Measurements from ENCODE around the gene IL3RA. TPM values are rescaled to one million over a fixed set of nuclear protein-coding genes. Genes with fewer than 3 reads are reported as not detected.
"Not testable (repeated sequence)": the region's sequence is repeated elsewhere in the genome, so short reads cannot be mapped to it uniquely, and the experiment has no call there.

The IL3RA gene
- total RNA-seq, 1 donor from 2014 or later = 13.3 TPM

DNA sequence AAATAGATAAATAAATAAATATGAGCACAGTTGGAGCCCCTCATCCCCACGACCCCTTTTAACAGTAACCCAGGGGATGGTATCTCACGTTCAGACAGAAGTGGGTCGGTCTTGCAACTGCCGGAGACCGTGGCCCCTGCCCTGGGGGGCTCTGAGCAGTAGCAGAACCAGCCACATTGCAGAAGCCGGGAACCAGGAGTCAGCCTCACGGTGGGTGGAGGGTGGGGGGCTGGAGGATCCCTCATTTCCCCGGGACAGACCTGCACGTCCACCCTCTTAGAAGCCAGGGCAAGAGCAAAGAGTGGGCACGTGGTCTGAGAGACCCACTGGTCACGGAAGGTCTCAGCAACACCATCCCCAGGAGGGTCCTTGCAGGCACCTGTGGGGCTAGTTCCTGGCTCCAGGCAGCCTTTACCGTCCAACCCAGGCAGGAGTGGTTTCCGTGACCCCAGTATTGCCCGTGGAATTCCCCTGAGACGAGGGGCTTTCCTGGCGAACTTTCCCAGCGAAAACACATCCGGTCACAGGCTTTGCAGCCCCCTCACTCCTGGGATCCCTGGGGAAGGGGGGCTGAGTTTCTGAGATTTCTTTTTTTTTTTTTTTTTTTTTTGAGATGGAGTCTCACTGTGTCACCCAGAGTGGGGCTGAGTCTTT, 8.8 kb upstream of the IL3RA start:
- DNase-seq (ENCODE audit: low spot score) = no peak

DNA sequence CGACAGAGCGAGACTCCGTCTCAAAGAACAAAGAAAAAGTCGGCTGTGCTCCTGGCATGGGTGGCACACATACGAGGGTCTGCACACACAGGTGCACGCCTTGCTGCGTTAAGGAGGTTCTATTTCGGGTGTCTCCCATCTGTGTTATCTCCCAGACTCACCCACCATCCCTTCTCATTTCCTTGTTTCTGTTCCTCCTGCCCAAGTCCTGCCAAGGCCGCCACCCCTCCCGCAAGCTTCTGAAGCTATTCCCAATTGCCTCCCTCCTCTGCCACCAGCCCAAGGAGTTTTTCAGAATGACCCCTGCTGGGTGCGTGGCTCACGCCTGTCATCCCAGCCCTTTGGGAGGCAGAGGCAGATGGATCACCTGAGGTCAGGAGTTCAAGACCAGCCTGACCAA, 6.0 kb upstream of the IL3RA start:
- no peak for DNase-seq (ENCODE audit: low spot score)

DNA sequence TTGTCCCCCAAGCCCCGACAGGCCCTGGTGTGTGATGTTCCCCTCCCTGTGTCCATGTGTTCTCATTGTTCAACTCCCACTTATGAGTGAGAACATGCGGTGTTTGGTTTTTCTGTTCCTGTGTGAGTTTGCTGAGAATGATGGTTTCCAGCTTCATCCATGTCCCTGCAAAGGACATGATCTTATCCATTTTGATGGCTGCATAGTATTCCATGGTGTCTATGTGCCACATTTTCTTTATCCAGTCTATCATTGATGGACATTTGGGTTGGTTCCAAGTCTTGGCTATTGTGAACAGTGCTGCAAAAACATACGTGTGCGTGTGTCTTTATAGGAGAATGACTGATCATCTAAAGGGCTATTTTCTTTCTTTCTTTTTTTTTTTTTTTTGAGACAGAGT, 4.2 kb upstream of the IL3RA start:
- not testable (repeated sequence) for DNase-seq (ENCODE audit: low spot score)

DNA sequence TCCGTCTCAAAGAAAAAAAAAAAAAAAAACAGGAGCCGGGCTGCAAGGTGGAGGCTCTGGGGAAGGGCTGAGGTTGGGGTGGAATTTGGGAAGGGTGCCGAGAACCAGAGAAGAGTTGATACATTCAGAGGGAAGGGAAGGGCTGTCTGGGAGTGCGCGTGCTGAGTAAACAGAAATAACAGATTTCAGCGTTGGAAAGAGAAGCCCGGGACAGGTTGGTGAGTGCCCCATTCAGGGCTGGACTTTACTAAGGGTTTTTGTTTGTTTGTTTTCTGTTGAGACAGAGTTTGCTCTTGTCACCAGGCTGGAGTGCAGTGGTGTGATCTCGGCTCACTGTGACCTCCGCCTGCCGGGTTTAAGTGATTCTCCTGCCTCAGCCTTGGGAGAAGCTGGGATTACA, 1.7 kb upstream of the IL3RA start:
- DNase-seq (ENCODE audit: low spot score) = no peak

DNA sequence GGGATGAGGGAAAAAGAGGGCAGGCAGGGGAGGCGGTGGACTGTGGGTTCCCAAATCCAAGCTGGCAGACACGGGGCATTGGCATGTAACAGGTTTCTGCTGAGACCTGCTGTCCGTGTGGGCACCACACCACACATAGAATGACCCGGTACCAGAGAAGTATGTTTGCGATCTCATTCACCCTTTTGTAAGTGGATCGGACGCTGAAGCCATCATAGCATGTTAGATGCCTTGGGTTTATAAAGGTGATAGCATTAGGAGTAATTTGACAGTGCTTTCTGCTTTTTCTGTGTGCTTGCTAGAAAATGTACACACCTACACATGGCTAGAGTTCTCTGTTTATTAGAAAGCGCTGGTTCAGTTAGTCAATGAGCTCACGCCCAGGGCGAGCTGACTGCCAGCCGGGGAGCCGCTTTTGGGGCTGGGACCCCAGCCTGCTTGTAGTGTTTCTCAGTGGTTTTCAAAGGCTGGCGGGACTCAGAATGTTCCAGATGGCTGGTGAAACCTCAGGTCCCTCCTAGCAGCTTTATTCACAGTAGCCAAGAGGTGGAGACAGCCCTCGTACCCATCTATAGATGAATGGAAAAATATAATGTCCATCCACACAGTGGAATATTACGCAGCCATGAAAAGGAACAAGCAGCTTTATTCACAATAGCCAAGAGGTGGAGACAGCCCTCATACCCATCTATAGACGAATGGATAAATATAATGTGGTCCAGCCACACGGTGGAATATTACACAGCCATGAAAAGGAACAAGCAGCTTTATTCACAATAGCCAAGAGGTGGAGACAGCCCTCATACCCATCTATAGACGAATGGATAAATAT, 579 bp downstream of the IL3RA start:
- no peak for DNase-seq (ENCODE audit: low spot score)

DNA sequence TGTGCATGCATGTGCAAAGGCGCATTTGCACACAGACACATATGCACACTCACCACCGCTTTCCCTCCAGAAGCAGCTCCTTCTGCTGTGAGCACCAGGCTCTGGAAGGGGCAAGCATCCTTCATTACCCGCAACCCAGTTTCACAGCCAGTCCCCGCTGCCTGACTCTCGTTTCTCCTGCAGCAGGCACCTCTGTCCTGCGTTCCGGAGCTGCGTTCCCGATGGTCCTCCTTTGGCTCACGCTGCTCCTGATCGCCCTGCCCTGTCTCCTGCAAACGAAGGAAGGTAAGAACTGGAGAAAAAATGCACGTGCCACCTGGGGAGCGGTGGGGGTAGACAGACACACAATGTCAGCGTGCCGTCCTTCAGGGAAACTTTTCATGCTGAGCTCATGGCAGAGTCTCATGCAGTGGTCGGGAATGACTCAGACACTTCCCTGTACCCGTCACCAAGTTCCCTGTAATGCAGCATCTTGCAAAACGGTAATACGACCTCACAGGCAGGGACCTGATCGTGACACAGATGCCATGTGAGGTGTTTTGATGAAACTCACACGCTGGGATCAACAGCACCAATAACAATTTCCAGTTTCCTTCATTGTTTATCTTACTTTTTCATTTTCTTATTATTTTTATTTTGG, 5.1 kb downstream of the IL3RA start:
- DNase-seq (ENCODE audit: low spot score) = no peak

DNA sequence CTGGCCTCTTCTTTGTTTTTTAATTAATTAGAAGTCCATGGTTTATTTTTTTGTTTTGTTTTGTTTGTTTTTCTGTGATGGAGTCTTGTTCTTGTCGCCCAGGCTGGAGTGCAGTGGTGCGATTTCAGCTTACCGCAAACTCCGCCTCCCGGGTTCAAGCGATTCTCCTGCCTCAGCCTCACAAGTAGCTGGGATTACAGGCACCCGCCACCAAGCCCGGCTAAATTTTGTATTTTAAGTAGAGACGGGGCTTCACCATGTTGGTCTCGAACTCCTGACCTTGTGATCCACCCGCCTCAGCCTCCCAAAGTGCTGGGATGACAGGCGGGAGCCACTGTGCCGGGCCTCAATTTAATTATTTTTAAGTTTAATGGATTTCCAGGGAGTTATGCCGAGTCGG, 13.0 kb downstream of the IL3RA start:
- not testable (repeated sequence) for DNase-seq (ENCODE audit: low spot score)

DNA sequence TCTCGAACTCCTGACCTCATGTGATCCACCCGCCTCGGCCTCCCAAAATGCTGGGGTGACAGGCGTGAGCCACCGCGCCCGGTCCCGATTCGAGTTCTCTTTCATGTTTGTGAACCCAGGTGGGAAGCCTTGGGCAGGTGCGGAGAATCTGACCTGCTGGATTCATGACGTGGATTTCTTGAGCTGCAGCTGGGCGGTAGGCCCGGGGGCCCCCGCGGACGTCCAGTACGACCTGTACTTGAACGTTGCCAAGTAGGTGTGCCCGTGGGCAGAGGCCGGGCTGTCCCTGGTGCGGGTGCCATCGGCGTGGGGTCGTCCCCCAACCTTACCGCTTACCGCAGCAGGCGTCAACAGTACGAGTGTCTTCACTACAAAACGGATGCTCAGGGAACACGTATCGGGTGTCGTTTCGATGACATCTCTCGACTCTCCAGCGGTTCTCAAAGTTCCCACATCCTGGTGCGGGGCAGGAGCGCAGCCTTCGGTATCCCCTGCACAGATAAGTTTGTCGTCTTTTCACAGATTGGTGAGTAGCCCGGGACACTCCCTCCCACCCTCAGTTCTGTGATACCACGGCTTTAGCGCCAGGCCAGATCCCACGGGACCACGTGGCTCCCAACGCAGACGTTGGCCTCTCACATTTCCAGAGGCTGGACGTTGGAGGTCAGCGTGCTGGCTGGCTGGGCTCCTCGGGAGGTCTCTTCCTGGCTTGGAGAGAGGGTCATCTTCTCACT, 15.6 kb downstream of the IL3RA start:
- DNase-seq (ENCODE audit: low spot score) = no peak

DNA sequence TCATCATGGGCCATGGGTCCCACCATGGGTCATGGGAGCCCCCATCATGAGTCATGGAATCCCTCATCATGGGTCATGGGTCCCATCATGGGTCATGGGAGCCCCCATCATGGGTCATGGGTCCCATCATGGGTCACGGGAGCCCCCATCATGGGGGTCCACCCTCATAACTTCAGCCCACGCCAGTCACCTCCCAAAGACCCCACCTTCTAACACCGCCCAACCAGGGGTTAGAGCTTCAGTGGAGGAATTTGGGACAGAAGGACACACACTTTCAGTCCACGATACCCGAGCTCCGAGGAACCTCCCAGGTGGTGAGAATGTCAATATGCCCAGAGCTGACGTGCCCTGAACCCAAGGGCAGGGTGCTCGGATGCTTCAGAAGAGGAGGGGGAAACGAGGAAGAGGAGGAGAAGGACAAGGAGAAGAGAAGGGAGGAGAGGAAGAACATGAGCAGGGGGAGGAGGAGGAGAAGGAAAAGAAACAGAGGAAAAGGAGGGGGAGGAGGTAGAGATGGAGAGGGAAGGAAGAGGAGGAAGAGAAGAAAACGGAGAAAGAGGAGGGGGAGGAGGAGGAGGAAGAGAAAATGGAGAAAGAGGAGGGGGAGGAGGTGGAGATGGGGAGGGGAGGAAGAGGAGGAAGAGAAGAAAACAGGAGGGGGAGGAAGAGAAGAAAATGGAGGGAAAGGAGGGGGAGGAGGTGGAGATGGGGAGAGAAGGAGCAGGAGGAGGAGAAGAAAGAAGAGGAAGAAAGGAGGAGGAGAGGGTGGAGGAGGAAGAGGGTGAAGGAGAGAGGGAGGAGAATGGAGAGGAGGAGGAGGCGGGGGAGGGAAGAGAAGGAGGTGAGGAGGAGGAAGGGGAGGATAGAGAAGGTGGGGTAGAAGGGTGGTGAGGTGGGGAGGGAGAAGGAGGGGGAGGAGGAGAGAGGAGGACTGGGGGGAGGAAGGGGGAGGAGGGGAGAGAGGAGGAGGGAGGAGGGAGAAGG, 17.7 kb downstream of the IL3RA start:
- no peak for DNase-seq (ENCODE audit: low spot score)

DNA sequence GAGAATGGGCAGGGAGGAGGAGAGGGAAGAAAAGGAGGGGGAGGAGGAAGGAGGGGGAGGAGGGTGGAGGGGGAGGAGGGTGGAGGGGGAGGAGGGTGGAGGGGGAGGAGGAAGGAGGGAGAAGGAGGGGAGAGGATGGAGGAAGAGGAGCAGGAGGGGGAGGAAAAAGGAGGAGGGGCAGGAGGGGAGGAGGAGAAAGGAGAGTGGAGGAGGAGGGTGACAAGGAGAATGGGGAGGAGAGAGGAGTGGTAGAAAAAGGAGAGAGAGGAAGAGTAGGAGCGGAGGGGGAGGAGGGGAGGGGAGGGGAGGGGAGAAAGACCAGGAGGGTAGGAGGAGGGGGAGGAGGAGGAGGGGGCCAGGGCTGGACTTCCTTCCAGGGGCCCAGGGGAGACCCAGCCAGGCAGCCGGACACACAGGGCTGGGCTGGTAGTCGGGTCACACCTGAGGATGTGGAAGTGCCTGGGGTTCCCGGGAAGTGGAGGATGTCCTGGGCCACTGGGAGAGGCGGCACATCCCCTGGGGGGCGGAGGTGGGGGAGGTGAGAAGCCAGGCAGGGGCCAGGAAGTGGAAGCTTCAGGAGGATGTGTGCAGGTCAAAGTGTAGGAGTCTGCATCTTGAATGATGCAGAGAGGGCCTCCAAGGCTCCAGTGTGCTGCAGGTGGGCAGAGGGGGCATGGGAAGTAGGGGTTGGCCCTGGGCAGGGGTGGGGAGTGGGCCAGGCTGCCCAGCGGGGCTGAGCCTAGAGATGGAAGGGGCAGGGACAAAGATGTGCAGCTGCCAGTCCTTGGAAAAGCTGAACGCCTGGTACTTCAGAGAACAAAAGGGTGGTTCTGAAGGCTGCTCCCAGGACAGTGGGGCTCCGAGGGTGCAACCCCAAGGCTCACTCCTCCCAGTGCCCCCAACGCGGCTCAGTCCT, 18.8 kb downstream of the IL3RA start:
- DNase-seq (ENCODE audit: low spot score) = no peak

DNA sequence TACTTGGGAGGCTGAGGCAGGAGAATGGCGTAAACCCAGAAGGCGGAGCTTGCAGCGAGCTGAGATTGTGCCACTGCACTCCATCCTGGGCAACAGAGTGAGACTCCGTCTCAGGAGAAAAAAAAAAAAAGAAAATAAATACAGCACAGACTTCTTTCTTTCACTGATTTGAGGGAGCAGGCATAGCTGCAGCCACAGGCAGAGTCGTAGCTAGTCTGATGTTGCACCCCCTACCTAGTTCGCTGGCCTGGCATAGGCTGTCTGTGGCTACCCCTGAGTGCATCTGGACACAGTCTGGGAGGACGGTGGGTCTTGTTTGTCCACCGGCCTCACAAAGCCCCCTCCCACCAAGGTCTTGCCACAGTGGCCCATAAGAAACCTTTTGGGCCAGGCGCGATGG, 21.4 kb downstream of the IL3RA start:
- DNase-seq (ENCODE audit: low spot score) = no peak

DNA sequence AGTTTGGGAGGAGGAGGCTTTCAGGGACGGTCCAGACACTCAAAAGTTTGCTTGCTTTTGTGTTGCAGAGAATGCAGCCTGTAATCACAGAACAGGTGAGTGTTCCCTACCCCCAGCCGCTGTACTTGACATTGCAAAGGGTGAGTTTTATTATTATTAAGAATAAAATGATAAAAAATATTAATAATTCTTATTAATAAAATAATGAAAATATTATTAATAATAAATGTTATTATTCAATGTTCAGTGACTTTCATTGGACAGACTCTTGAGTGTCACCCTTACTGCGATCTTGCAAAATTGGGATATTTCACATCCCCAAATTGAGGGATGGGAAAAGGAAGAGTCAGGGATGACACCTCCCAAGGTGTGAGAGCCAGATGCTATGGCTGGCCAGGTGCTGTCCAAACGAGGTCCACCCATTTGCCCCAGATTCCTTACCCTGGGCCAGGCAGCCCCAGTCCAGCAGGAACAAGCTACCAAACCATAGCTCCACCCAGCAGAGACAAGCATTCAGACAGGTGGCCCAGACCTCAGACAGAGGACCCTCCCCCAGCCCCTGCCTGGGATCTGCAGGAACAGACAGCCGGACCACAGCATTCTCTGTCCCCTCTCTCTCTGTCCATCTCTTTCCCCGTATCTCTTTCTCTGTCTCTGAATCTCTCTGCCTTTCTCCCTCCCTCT, 22.4 kb downstream of the IL3RA start:
- DNase-seq (ENCODE audit: low spot score) = no peak

DNA sequence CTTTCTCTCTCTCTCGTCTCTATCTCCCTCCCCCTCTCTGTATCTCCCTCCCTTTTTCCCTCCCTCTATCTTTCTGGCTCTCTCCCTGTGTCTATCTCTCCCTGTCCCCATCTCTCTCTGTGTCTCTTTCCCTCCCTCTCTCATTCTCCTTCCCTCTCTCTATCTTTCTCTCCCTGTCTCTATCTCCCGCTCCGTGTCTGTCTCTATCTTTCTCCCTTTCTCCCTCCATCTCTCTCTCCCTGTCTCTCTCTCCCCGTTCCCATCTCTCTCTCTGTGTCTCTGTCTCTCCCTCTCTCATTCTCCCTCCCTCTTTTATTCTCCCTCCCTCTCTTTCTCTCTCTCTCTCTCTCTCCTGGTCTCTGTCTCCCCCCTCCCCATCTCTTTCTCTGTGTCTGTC, 22.9 kb downstream of the IL3RA start:
- DNase-seq (ENCODE audit: low spot score) = no peak

DNA sequence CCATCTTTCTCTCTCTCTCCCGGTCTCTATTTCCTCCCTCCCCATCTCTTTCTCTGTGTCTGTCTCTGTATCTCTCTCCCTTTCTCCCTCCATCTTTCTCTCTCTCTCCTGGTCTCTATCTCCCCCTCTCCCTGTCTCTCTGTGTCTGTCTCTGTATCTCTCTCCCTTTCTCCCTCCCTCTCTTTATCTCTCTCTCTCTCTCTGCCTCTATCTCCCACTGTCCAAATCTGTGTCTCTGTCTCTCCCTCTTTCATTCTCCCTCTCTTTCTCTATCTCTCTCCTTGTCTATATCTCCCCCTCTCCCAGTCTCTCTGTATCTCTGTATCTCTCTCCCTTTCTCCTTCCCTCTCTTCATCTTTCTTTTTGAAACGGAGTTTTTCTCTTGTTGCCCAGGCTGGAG, 23.6 kb downstream of the IL3RA start:
- DNase-seq (ENCODE audit: low spot score) = no peak

DNA sequence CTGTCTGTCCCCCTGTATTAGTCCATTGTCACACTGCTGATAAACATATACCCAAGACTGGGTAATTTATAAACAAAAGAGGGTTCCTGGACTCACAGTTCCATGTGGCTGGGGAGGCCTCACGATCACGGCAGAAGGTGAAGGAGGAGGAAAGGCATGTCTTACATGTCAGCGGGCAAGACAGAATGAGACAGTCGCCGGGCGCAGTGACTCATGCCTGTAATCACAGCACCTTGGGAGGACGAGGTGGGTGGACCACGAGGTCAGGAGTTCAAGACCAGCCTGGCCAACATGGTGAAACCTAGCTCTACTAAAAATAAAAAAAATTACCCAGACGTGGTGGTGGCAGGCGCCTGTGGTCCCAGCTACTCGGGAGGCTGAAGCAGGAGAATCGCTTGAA, 24.7 kb downstream of the IL3RA start:
- no peak for DNase-seq (ENCODE audit: low spot score)

DNA sequence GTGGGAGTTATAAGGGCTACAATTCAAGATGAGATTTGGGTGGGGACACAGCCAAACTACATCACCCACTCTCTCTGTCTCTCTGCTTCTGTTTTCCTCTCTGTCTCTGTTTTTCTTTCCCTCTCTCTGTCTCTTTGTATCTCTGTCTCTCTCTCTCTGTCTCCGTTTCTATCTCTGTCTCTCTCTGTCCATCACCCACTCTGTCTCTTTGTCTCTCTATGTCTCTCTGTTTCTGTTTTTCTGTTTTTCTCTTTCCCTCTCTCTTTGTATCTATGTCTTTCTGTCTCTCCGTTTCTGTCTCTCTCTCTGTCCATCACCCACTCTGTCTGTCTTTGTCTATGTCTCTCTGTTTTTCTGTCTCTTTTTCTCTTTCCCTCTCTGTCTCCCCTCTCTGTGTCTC, 25.3 kb downstream of the IL3RA start:
- no peak for DNase-seq (ENCODE audit: low spot score)

DNA sequence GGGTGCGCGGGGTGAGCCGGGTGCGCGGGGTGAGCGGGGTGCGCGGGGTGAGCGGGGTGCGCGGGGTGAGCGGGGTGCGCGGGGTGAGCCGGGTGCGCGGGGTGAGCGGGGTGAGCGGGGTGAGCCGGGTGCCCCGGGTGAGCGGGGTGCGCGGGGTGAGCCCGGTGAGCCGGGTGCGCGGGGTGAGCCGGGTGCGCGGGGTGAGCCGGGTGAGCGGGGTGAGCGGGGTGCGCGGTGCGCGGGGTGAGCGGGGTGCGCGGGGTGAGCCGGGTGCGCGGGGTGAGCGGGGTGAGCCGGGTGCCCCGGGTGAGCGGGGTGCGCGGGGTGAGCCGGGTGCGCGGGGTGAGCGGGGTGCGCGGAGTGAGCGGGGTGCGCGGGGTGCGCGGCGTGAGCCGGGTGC, 29.8 kb downstream of the IL3RA start:
- not testable (repeated sequence) for DNase-seq (ENCODE audit: low spot score)

DNA sequence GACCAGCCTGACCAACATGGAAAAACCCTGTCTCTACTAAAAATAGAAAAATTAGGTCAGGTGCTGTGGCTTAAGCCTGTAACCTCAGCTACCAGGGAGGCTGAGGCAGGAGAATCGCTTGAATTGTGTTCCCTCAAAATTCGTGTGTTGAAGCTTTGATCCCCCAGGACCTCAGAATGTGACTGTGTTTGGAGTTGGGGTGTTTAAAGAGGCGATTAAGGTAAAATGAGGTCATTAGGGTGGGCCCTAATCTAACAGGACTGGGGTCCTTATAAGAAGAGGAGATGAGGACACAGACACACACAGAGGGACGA, 31.8 kb downstream of the IL3RA start:
- no peak for DNase-seq (ENCODE audit: low spot score)

DNA sequence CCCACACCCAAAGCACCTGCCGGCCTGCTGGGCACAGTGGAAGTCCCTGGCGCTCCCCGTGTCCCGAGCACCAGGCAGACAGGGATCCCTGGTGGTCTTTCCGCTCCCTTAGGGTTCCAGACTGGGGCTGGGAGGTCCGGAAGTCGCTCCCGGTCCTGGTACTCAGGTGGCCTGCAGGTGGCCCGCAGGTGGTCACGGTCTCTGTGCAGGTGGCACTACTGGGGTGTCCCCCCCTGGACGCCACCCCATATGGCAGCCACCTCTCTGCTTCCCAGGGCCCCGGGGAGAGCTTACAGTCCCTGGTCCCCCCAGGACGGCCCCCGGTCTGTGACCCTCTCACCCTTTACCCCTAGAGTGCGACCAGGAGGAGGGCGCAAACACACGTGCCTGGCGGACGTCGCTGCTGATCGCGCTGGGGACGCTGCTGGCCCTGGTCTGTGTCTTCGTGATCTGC, 41.7 kb downstream of the IL3RA start:
- no peak for DNase-seq (ENCODE audit: low spot score)
